GM12872 (cell line): ENCODE results near the gene ATG4B.

Source experiments
- TF ChIP-seq, protein P1 (sequence below): IDR thresholded peaks from 3 replicates; pipeline ENCODE4 v1.5.1; 2011; ENCODE audit warnings: low read depth, mild to moderate bottlenecking, low read length, moderate library complexity; ENCODE audit not compliant: insufficient read depth

ATG4B gene

DNA sequence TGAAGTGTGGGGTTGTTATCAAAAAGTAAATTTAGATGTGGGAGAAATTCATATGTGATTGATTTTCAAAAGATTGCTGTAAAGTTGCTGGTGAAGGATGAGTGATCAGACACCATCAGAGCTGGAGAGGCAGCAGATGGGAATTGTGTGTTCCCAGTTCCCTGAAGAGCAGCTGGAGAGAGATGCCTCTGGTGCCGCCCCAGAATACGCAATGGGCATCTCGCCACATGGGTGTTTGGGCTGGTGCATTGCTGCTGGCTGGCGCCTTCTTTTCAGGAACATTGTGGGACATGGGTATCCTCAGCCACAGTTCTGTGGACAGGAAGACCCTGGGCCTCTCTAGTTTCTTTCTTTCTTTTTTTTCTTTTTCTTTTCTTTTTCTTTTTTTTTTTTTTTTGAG, 11.9 kb downstream of the ATG4B start:
- TF ChIP-seq, protein P1, sequence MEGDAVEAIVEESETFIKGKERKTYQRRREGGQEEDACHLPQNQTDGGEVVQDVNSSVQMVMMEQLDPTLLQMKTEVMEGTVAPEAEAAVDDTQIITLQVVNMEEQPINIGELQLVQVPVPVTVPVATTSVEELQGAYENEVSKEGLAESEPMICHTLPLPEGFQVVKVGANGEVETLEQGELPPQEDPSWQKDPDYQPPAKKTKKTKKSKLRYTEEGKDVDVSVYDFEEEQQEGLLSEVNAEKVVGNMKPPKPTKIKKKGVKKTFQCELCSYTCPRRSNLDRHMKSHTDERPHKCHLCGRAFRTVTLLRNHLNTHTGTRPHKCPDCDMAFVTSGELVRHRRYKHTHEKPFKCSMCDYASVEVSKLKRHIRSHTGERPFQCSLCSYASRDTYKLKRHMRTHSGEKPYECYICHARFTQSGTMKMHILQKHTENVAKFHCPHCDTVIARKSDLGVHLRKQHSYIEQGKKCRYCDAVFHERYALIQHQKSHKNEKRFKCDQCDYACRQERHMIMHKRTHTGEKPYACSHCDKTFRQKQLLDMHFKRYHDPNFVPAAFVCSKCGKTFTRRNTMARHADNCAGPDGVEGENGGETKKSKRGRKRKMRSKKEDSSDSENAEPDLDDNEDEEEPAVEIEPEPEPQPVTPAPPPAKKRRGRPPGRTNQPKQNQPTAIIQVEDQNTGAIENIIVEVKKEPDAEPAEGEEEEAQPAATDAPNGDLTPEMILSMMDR, result no peak

DNA sequence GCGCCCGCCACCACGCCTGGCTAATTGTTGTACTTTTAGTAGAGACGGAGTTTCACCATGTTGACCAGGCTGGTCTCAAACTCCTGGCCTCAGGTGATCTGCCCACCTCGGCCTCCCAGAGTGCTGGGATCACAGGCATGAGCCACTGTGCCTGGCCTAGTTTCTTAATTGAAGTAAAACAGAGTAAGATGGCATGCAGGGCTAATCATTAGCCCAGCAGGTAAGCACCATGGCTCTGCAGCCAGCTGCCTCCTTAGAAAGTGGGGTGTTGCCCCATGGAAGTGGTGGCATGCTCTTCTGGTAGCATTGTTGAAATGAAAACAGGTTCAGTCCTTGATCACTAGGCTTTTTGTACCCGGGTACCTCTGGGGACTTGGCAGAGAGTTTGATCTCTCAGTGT, 12.4 kb downstream of the ATG4B start:
- TF ChIP-seq, protein P1, result no peak

DNA sequence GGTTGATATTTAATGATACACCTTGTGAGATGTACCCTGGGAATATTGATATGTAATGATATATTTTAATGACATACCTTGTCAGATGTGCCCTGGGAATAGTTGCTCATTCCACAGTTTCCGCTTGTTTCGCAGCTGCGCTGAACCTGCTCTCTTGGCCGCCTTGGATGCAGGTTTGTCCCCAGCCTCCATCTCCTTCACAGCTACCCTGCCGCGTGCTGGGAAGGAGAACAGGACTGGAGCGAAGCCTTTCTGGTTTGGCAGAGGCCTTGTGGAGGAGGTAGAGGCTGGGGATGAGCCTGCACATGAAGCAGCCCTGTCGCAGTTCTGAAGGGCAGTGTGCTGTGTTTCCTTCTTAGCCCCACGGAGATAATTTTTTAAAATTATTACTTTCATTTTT, 14.6 kb downstream of the ATG4B start:
- TF ChIP-seq, protein P1, result no peak

DNA sequence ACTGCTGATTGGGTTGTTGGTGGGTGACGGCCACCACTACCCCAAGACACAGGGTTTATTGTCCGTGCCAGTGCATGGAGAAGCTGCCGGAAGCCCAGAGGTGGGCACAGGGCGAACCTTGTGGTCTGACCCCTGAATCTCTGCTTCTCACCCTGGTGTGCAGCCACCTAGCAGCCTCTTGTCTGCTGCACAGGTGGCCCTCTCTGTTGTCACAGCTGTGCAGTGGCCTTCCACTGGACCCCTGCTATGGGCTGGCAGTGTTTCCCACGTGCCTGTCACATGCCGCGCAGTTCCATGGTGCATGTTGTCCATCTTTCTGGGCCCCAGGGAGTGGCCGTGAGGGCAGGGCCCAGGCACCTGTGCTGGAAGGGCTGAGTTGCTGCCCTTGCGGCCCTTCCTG, 15.2 kb downstream of the ATG4B start:
- TF ChIP-seq, protein P1, result no peak

DNA sequence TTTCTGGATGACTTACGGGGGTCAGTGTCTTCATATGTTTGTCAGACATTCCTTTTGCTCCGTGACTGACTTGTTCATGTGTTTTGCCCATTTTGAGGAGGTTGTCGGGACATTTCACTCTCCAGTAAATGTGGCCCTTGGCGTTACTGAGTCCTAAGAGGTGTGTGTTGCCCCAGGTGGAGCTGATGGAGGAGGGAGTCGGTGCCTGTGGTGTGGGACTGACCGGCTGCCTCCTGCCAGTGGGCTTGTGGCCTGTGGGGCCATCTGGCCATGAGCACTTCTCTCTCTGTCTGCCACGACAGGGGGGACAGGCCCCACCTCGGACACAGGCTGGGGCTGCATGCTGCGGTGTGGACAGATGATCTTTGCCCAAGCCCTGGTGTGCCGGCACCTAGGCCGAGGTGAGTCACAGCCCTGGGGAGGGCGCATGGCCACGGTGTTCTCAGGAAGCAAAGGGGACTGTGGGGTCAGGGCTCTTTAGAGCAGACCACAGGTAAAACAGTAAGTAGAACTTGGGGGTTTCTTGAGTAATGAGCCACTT, 15.8 kb downstream of the ATG4B start:
- TF ChIP-seq, protein P1, result no peak

DNA sequence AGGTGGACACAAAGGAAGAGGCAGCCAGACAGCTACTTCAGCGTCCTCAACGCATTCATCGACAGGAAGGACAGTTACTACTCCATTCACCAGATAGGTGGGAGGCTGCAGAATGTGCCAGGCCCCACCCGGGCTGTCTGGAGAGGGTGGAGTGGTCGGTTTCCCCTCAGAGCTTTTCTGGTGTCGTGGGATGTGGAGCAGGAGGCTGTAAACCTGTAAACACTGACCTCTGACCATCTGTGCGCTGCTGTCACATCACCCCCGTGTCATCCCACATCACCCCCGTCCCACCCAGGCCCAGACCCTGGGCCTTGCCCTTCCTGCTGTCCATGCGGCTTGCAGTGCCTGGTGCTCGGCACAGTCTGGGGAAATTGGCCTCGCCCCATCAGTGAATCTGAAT, 17.1 kb downstream of the ATG4B start:
- TF ChIP-seq, protein P1, result no peak

DNA sequence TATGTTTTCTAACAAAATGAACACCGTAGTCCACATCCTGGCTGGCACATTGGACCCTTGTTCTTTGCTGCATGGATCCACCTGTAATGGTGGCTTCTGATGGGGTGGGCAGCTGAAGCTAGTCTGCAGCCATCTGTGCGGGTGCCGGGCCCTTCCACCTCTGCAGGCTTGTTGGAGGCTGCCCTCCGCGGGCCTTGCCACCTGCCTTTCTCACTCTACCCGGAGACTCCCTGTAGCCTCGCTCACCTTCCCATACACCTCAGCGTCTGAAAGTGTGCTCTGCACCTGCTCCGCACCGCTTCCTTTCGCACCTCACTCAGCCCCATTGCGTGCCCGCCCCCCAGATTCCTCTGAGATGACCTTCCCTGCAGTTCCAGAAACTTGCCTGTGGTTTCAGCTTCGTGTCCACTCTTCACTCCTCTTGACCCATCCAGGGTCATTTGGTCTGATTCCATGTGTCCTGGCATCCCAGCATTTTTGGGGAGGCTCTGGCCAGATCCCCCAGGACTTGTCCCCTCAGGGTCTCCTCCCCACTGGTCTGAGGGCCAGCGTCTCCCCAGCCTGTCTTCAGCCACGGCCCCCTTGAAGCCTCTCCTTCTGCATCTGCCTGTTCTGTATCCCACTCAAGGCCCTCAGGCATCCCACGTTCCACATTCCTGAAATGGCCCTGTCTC, 18.2 kb downstream of the ATG4B start:
- TF ChIP-seq, protein P1, result no peak
